ENCODE data around the gene IGSF21.

Gene IGSF21

DNA sequence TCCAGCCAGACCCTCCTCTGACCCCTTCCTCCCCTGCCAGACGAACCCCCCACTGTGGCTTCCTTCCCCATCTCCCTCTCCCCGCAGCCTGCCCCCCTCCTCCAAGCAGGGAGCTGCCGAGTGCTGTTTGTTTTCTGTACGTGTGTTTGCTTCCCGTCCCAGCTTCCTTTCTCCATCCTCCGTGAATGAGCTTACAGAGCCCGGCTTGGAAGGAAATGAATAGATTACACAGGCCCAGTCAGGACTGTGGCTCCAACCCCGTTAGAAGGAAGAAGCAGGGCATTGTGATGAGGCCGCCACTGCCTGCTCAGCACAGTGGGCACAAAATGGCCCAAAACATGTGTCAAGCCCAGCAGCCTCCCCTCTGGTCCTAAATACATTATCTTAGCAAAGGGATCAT is 123.2 kb downstream of the IGSF21 start:
- no peak for DNase-seq

- DNase-seq = no peak
These were observed 124.5 kb downstream of the IGSF21 start for GRCh38 chr1:18232052-18232451.

- DNase-seq = no peak
These were observed 125.7 kb downstream of the IGSF21 start for GRCh38 chr1:18233176-18233864.

DNA sequence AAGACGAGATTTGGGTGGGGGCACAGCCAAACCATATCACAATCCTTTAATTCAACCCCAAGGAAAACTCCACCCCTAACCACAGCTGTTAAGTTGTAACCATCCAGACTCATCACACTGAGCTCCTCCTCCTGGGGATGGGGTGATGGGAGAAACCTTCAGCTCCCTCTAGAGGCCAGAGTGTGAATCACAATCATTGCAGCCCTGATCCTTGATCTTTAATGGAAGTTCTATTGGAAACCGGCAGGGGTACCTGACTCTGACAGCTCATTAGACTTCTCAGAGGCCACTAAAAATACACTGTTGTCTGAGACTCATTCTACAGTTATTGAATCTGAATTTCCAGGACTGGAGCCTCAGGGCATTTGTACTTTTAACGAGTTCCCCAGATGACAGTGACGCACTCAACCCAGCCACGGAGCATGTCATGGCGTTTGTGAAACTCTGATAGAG is 127.2 kb downstream of the IGSF21 start:
- DNase-seq = peak; percentile 59

GRCh38 chr1:18237371-18237770 is 129.8 kb downstream of the IGSF21 start:
- no peak for DNase-seq

- DNase-seq = no peak
These were observed 130.6 kb downstream of the IGSF21 start for GRCh38 chr1:18238190-18238589.

GRCh38 chr1:18239671-18240070 is 132.1 kb downstream of the IGSF21 start:
- DNase-seq = no peak

GRCh38 chr1:18240906-18241305 is 133.3 kb downstream of the IGSF21 start:
- DNase-seq = no peak

- DNase-seq = no peak
These were observed 134.3 kb downstream of the IGSF21 start for GRCh38 chr1:18241891-18242290.

DNA sequence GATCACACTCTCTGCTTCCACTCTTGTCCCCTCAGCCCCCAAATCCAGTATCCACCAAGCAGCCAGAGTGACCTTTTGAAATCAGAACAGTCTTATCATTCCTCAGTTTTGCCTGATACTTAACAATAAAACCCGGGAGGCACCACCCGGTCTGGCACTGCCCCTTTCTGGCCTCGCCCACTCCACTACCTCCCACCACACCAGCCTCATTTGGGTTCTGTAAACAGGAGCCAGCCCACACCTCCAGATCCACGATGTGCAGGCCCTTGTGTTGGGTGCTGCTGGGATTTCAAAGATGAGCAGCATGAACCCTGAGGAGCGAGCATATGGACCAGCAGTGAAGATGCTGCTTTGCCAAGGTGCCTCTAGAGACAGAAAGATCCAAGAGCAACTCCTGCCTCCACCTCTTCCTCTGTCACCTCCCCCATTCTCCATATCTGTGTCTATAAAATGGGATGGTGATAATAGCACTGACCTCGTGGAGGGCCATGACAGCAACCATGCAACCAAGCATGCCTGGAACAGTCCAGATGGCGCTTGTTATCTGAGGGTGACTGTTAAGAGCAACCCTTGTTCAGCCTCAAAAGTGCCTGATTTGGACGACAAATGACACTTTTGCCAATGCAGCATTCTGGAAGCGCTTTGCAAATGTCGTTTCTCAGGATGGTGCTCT is 136.0 kb downstream of the IGSF21 start:
- no peak for DNase-seq

DNA sequence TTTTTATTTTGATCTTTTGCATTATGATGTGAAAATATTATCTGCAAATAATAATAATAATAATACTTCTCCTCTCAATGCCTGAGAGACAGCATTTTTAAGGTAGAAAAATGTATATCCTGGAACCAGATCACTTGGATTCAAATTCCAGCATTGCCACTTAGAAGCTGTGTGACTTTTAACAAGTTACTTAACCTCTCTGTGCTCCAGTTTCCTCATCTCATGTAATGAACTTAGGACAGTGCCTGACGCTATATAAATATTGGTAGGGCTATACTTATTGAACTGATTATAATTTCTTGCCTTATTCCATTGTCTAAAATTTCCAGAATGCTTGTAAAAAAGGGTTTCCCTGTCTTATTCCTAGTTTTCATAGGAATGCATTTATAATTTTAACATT is 137.2 kb downstream of the IGSF21 start:
- no peak for DNase-seq

DNA sequence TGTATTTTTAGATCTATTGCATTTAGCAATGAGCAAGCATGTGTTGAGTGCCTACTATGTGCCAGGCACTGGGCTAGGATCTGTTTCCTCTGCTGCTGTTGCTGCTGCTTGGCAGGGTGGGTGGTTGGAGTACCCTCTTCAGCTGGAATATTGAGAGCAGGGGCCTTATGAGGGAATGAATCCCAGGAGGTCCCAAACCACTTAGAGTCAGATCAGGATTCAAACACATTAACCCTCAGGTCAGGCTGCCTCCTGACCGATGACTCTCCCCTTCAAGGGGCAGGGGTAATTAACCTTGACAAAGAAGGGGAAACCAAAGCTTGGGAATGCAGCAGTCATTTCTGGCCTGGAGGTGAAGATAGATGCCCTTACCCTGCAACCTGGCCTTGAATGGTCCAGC is 138.0 kb downstream of the IGSF21 start:
- no peak for DNase-seq

GRCh38 chr1:18246543-18246942 is 138.9 kb downstream of the IGSF21 start:
- no peak for DNase-seq

DNA sequence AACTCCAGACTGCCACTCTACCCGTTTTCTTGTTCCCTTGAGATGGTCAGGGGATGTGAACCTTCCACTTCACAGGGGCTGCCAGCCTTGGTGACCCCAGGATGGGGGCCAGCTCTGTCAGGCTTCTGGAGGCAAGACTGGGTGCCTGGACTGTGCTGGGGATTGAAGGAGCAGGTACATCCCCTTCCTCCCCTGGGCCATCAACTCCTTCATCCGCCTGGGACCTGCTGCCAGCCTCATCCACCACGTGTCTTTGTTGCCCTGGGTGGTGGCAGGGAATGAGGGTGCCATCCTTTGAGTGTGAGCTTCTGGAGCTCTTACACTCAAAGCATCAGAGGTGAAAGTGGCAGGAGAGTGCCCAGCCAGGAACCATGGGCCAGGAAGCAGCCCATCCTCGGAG is 139.6 kb downstream of the IGSF21 start:
- no peak for DNase-seq

DNA sequence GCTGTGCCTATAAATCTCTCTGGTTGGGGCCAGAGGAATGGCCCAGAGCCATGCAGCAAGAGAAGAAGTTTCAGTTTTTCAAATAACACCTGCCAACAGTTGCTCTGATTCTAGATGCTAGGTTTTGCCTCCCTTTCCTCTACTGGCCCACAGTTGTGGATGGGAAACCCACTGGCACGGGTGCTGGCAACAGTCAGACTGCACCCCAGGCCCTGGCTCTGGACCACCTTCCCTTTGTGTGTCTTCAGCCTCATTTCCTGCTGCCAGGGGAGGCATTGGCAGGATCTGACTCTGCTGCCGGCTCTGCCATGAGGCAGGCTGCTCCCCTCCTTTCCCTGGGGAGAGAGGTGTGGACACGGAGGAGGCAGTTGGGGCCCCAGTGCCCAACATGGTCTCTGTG is 142.0 kb downstream of the IGSF21 start:
- DNase-seq = no peak

DNA sequence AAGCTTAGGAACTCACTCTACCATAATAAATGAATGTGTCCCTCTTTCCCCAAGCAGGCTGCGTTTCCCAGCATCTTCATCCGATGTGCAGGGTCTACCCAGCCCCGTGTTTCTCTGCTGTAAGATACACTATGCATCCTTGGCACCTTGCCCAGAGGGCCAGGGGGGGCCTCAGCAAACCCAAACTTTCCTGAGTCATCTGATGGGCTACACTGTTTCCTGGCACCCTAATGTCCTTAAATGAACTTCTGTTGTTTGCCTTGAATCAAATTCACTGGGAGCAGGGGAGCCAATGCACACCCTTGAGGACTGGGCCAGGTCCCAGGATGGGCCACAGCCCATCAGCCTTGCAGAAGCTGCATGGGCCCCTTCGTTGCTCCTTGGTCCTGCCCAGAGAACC is 145.5 kb downstream of the IGSF21 start:
- DNase-seq = no peak

GRCh38 chr1:18256282-18257235 is 149.0 kb downstream of the IGSF21 start:
- no peak for DNase-seq

DNA sequence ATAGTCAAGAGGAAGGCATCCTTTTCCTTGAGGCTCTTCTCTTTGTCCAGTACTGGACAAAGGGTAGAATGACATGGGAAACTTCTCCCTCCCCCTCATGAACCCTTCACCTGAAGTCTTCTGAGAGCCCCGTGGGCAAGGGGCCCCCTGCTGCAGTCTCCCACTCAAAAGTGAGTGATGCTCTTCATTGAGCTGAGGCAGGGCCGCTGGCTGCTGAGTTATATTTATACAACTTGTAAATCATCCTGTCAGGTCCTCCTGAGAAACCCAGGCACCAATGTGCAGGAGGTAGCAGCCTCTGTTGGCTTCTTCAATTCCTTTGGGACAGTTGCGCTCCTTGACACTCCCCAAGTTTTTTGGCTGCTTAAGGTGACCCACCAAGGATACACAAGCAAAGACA is 150.2 kb downstream of the IGSF21 start:
- DNase-seq = no peak

GRCh38 chr1:18261891-18262290 is 154.3 kb downstream of the IGSF21 start:
- no peak for DNase-seq

DNA sequence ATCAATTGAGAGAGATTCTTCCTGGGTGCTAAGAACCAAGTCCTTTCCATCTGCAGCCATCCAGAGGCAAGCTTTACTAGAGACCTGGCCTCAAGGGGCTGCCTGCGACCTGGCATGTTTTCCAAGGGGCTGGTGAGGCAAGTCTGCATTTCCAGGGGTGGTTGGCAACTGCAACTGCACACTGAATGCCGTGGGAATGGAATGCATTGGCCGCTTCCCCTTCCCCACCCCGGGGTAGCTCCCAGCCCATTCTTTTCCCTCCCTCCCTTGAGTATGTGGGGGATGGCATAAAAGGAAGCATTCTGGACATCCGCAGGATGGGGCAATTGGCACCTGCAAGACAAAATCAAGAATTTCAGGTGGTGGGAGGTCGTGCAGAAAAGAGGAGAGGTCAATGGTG is 155.1 kb downstream of the IGSF21 start:
- DNase-seq = no peak

DNA sequence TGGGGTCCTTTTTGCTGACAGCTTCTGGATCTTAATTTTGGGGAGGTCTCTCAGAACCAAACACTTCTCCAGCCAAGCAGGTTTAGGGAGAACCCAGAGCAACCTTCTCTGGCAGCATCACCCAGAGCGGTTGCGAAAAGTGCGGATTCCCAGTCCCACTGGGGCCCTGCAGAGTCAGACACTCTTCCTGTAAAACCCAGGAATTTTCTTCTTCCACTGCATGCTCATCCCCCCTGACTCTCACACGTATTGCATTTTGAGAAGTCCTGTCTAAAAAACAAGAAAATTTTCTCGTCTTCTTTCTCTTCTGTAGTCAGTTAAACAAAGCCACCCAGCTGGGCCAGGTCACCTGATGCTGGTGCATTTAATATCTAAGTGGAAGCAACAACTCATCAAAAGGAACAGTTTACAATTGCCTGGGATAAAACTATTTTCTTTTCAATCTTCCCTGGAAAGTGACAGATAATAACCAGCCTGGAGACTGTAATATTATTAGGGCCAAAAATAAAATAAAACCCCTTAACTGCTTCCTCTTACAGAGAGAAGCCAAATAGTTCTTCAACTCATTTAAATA is 156.0 kb downstream of the IGSF21 start:
- no peak for DNase-seq

GRCh38 chr1:18264450-18265039 is 156.9 kb downstream of the IGSF21 start:
- DNase-seq = no peak

DNA sequence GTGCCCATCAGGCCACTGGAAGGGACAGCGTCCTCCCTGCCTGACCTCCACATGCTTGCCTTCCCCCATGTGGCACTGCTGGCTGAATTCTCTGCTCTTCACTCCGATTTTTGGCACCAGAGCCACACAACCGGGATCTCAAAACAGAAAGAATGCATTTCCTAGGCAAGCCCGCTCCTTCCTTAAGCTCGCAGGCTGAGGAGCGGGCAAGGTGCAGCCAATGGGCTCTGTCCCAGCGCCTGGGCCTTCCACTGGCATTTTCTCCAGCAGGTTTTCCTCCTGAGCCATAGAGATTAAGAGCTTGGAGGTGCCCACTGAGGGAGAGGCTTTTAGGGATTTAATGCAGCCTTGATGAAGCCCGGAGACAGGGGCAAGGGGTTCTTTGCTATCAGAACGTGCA is 158.0 kb downstream of the IGSF21 start:
- DNase-seq = no peak
